Transverse colon (tissue), 4 donors: Measurements from ENCODE around the gene LRP1-AS. TPM values are rescaled to one million over a fixed set of nuclear protein-coding genes. Genes with fewer than 3 reads are reported as not detected.

Experiments used
- DNase-seq: peaks from one replicate; pipeline ENCODE4 v3.0.0-alpha.2; 2019
- H3K27ac ChIP-seq, 4 donors: fragments of 200-600 bp; sonication (generic); 2 replicates each; pipeline ENCODE4 v1.5.1; 2016 to 2018; ENCODE audit warnings: inconsistent platforms in 4 of 4
- H3K27me3 ChIP-seq: fragments of 200-600 bp; sonication (generic); 2 replicates; pipeline ENCODE4 v1.5.1; 2017; ENCODE audit warnings: inconsistent platforms
- H3K36me3 ChIP-seq, 4 donors: fragments of 200-600 bp; sonication (generic); 2 replicates each; pipeline ENCODE4 v1.5.1; 2017 to 2019; ENCODE audit warnings: inconsistent platforms in 4 of 4
- H3K4me1 ChIP-seq, 4 donors: fragments of 200-600 bp; sonication (generic); 2 replicates each; pipeline ENCODE4 v1.5.1; 2017 to 2020; ENCODE audit warnings: inconsistent platforms in 4 of 4
- H3K4me3 ChIP-seq, 4 donors: fragments of 200-600 bp; sonication (generic); 1 replicate in 1 of 4; 2 replicates in 3 of 4; pipeline versions ENCODE4 v1.5.1 to v1.6.1; 2017 to 2019; ENCODE audit warnings: inconsistent platforms in 4 of 4
- H3K9me3 ChIP-seq, 2 donors: fragments of 200-600 bp; sonication (generic); 2 replicates each; pipeline ENCODE4 v1.5.1; 2017 to 2019; ENCODE audit warnings: inconsistent platforms in 2 of 2
- CTCF ChIP-seq, 5 experiments: fragments of 200-600 bp in 3 of 5; fragments of 450-650 bp in 2 of 5; sonication (generic) in 3 of 5; IDR thresholded peaks; 1 replicate in 2 of 5; 2 replicates in 3 of 5; pipeline ENCODE4 v1.5.1; 2016 to 2017; ENCODE audit warnings: antibody characterized with exemption in 5 of 5, inconsistent platforms in 3 of 5, mild to moderate bottlenecking in 2 of 5, moderate library complexity in 1 of 5
- EP300 ChIP-seq: sonication (generic); formaldehyde crosslinking; IDR thresholded peaks from one replicate; pipeline ENCODE4 v1.6.1; 2017; ENCODE audit warnings: antibody characterized with exemption, low read depth
- POLR2A ChIP-seq: fragments of 450-650 bp; IDR thresholded peaks from one replicate; pipeline ENCODE4 v1.6.1; 2016; ENCODE audit warnings: antibody characterized with exemption, mild to moderate bottlenecking, moderate library complexity
- POLR2AphosphoS5 ChIP-seq, 3 donors: sonication (generic); formaldehyde crosslinking; IDR thresholded peaks; one replicate each; pipeline ENCODE4 v1.6.1; 2016; ENCODE audit warnings: antibody characterized with exemption in 3 of 3
- WGBS, 2 donors: methylation state at CpG; one replicate each; pipeline ENCODE4 v1.1.5; 2018; ENCODE audit warnings: low coverage in 1 of 2; 5-methylcytosine and 5-hydroxymethylcytosine counted together
- in situ Hi-C, 4 donors: fragments of 200-750 bp; cut with MboI; loops; one replicate each; pipeline versions ENCODE4 v1.15.0 to v1.15.1; 2017; ENCODE audit warnings: low sequenced_read_pairs in 3 of 4, low pct_ligation_motif_present in 1 of 4, low pct_unique_long_range_greater_than_20kb in 1 of 4
- intact Hi-C: fragments of 100-400 bp; cut with DNase I; formaldehyde crosslinking; loops from one replicate; pipeline ENCODE4 v1.15.1; 2023; ENCODE audit warnings: low total_unique reads
- total RNA-seq, 4 donors: library from RNA; depleted of rRNA; stranded (reverse); fragments of >200 nt; gene quantifications; one replicate each; pipeline ENCODE4 v1.1.0, GENCODE V29; 2016

LRP1-AS gene
- total RNA-seq, 4 donors from 2014 or later: not detected

DNA sequence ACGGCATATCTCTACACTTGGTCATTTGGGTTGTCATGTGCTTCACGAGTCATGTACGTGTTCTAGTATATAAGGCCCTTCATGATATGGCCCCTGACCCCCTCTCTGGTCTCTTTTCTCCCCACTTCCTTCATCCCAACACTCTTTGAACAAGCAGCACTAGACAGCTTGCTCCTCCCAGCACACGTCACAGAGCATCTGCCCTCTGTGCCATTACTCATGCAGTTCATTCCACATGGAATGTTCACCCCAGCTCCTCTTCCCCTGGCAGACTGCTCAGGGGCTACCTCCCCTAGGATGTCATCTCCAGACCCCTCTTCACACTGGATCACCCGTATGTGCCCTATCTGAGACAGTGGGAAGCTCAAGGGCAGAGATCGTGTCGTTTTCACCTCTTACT, 14.1 kb upstream of the LRP1-AS start:
- 78 to 79% methylated on average over 3 to 7 of the region's 7 CpGs for WGBS, 2 donors
- no peak overlapping the region for H3K4me3 ChIP-seq
- in situ Hi-C loops: no loop called here
- no peak for DNase-seq
- intact Hi-C loops: no loop called here
- no peak for TF ChIP-seq POLR2A
- no peak for TF ChIP-seq CTCF (IDR thresholded peaks at IDR 0.05)
- TF ChIP-seq POLR2AphosphoS5 (IDR thresholded peaks at IDR 0.05): no peak
- TF ChIP-seq EP300: no peak
- H3K27ac ChIP-seq: no peak overlapping the region
- H3K9me3 ChIP-seq: no peaks in the 10 kb centered on the region
- H3K27me3 ChIP-seq: no peaks in the 10 kb centered on the region
- H3K36me3 ChIP-seq: peaks cover 0 to 24% (median 4%) of the 10 kb centered on the region in 4 donors
- no peaks in the 10 kb centered on the region for H3K4me1 ChIP-seq

- Histone ChIP-seq H3K4me3 (no peak overlapping the region), H3K4me1 (no peaks in the 10 kb centered on the region), H3K27me3 (no peaks in the 10 kb centered on the region), H3K27ac (no peak overlapping the region), H3K9me3 (no peaks in the 10 kb centered on the region), H3K36me3 (peaks cover 0 to 19% (median 7%) of the 10 kb centered on the region in 4 donors)
- DNase-seq: no peak
- intact Hi-C loops (no loop called here), in situ Hi-C loops (no loop called here)
- 96% methylated on average over 14 of the region's 14 CpGs; no CpG with 5 or more reads in 1 of the 2 donors for WGBS, 2 donors
- no peak for TF ChIP-seq POLR2A
- TF ChIP-seq EP300: no peak
- TF ChIP-seq POLR2AphosphoS5 (IDR thresholded peaks at IDR 0.05): no peak
- TF ChIP-seq CTCF (IDR thresholded peaks at IDR 0.05): no peak
These were observed 13.3 kb upstream of the LRP1-AS start for GRCh38 chr12:57160741-57161140.

GRCh38 chr12:57160040-57160439, 12.6 kb upstream of the LRP1-AS start:
- no peak overlapping the region for H3K4me3 ChIP-seq
- no peaks in the 10 kb centered on the region for H3K9me3 ChIP-seq
- DNase-seq: no peak
- intact Hi-C loops (no loop called here), in situ Hi-C loops (no loop called here)
- peaks cover 0 to 19% (median 9%) of the 10 kb centered on the region in 4 donors for H3K36me3 ChIP-seq
- H3K27ac ChIP-seq: no peak overlapping the region
- H3K4me1 ChIP-seq: no peaks in the 10 kb centered on the region
- TF ChIP-seq CTCF (IDR thresholded peaks at IDR 0.05): no peak
- TF ChIP-seq POLR2A: no peak
- TF ChIP-seq POLR2AphosphoS5 (IDR thresholded peaks at IDR 0.05): no peak
- no peak for TF ChIP-seq EP300
- no peaks in the 10 kb centered on the region for H3K27me3 ChIP-seq
- 60 to 80% methylated on average over 2 to 4 of the region's 4 CpGs for WGBS, 2 donors

- Histone ChIP-seq H3K9me3 (no peaks in the 10 kb centered on the region), H3K27me3 (no peaks in the 10 kb centered on the region), H3K27ac (no peak overlapping the region), H3K4me3 (no peak overlapping the region), H3K4me1 (no peaks in the 10 kb centered on the region), H3K36me3 (peaks cover 0 to 19% (median 9%) of the 10 kb centered on the region in 4 donors)
- intact Hi-C loops: loop anchor here (5.0 kb wide), 1 partner anchor 787 kb away; no protein-coding TSS in a partner anchor
- in situ Hi-C loops: no loop called here
- TF ChIP-seq CTCF (IDR thresholded peaks at IDR 0.05) (no peak), POLR2A (no peak), EP300 (no peak), POLR2AphosphoS5 (IDR thresholded peaks at IDR 0.05) (no peak)
- 82% methylated on average over 4 of the region's 4 CpGs; no CpG with 5 or more reads in 1 of the 2 donors for WGBS, 2 donors
- no peak for DNase-seq
These were observed 11.9 kb upstream of the LRP1-AS start for GRCh38 chr12:57159311-57159710.
